ENCODE measurements around the gene REPS2.

DNA sequence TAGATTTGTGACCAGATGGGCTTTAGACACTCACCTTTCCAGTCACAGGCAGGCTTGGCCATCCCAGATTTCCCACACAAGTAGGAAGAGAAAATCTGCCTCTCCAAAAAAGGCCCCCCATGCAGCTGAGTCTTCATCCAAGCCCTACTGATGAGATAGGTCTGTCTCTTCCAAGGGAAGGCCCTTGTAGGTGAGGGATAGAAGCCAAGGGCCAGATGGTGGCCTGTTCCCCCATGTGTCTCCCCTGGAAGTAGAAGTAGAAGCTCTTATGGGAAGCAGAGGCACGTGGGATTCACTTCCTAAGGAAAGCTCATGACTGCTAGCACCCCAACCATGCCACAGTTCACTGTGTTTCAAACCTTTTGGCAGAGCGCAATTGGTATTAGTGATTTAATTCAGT is 81.5 kb downstream of the REPS2 start:
- no peak for TF ChIP-seq CTCF (IDR thresholded peaks at IDR 0.05)
- no peak for TF ChIP-seq POLR2A (IDR thresholded peaks at IDR 0.05)
- TF ChIP-seq EP300 (IDR thresholded peaks at IDR 0.05), result no peak
- no peak for TF ChIP-seq POLR2AphosphoS5 (IDR thresholded peaks at IDR 0.05)

All from upper lobe of left lung (tissue), 4 donors.